Hippocampal formation (tissue), 2 donors: ENCODE data around the gene MPZL1.

Experiments
- DNase-seq, 2 donors: peaks; one replicate each; lab custom pipeline; 2025; lab: John Stamatoyannopoulos, UW

MPZL1 gene

GRCh38 chr1:167695756-167696561, 25.8 kb upstream of the MPZL1 start:
- no peak for DNase-seq

GRCh38 chr1:167697667-167698141, 24.1 kb upstream of the MPZL1 start:
- peak; percentile 19 to 40 for DNase-seq

GRCh38 chr1:167698313-167698712, 23.5 kb upstream of the MPZL1 start:
- DNase-seq: no peak

GRCh38 chr1:167701510-167701909, 20.3 kb upstream of the MPZL1 start:
- DNase-seq: no peak

- no peak for DNase-seq
These were observed 18.2 kb upstream of the MPZL1 start for GRCh38 chr1:167703557-167703956.

GRCh38 chr1:167704715-167705114, 17.1 kb upstream of the MPZL1 start:
- no peak for DNase-seq

- DNase-seq: no peak
These were observed 16.5 kb upstream of the MPZL1 start for GRCh38 chr1:167705250-167705649.

- no peak for DNase-seq
These were observed 15.4 kb upstream of the MPZL1 start for GRCh38 chr1:167706363-167706762.

- DNase-seq: no peak
These were observed 14.6 kb upstream of the MPZL1 start for GRCh38 chr1:167706931-167707877.

- DNase-seq: no peak
These were observed 13.8 kb upstream of the MPZL1 start for GRCh38 chr1:167707942-167708341.

GRCh38 chr1:167708940-167709389, 12.8 kb upstream of the MPZL1 start:
- no peak for DNase-seq

- DNase-seq: no peak
These were observed 10.9 kb upstream of the MPZL1 start for GRCh38 chr1:167710836-167711235.

GRCh38 chr1:167711797-167712196, 10.0 kb upstream of the MPZL1 start:
- DNase-seq: no peak

- DNase-seq: no peak
These were observed 8.3 kb upstream of the MPZL1 start for GRCh38 chr1:167713330-167714081.

- DNase-seq: peak in 1 of 2 donors; percentile 71
These were observed 7.7 kb upstream of the MPZL1 start for GRCh38 chr1:167714098-167714438.

- peak; percentile 76 to 82 for DNase-seq
These were observed 7.2 kb upstream of the MPZL1 start for GRCh38 chr1:167714439-167715156.

- DNase-seq: peak; percentile 76 to 90
These were observed 6.4 kb upstream of the MPZL1 start for GRCh38 chr1:167715157-167715999.

GRCh38 chr1:167716000-167716271, 5.8 kb upstream of the MPZL1 start:
- DNase-seq: no peak

- no peak for DNase-seq
These were observed 4.4 kb upstream of the MPZL1 start for GRCh38 chr1:167717351-167717750.

- no peak for DNase-seq
These were observed 2.7 kb upstream of the MPZL1 start for GRCh38 chr1:167718914-167719691.
